Fibroblast of skin of left quadriceps (primary cell): Measurements from ENCODE around the gene GPD1L.
"Not testable (repeated sequence)": the region's sequence is repeated elsewhere in the genome, so short reads cannot be mapped to it uniquely, and the experiment has no call there.

ENCODE experiments used
- DNase-seq, 2 experiments: peaks; one replicate each; pipeline ENCODE4 v3.0.0-alpha.2; 2013; ENCODE audit warnings: low read depth in 2 of 2

GPD1L gene

DNA sequence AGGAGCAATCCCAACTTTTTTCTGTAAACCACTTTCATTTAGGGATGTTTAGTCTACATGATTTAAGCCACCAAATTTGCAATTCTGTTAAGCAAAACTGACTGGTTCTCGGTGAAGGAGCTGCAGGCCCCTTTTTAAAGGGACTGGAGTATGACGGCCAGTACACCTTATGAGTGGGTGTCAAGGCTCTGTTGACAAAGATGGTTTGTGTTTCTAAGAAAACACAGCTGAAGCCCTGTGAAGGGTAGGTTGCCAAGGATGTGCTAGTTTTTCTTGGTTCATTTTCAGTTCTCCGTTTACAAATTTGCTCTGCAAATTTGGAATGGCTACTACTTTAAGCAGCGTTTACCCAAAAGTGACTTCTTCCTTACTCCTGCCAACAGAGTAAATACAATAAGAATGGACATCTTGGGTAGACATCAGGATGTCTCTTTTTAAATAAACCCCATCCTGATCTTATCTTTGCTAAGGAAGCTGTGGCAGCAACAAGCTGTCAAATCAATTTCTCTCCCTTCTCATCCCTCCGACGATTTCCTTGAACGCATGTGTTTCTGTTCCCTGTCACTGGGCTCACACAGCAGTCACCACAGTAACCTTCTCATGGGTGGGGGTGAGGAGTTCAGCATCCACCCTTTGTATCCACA lies 73.8 kb downstream of the GPD1L start:
- DNase-seq = no peak

GRCh38 chr3:32181365-32181764 lies 74.9 kb downstream of the GPD1L start:
- DNase-seq = no peak

DNA sequence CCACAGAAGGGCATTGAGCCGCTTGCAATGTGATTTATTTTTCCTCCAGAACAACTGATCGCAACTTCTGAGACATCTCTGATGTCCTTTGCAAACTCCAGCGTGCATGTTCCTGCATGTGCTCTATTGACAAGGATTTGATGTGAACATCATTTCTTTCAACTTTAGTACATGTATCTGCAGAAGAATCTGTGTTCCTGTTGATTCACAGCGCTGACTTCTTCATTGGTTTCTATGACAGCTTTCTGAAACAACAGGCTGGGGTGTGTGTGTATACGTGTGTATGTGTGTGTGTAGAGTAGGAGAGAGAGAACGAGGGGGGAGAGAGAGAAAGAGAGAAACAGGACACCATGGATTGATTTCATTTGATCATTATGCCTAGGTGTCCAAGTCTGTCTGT lies 75.4 kb downstream of the GPD1L start:
- no peak for DNase-seq

DNA sequence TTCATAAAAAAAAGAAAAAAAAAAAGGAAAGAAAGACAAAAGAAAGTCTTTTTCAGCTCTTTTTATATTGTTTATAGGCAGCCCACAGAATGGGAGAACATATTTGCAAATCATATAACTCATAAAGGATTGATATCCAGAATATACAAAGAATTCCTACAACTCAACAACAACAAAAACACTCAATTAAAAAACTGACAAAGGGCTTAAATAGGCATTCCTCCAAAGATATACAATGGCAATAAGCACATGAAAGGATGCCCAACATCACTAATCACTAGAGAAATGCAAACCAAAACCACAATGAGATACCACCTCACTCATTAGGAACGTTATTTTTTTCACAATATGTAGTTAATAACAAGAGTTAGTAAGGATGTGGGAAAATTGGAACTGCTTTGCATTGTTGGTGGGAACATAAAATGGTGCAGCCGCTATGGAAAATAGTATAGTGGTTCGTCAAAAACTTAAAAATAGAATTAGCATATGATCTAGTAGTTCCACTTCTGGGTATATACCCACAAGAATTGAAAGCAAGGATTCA lies 77.8 kb downstream of the GPD1L start:
- DNase-seq = peak; percentile 64 to 68

DNA sequence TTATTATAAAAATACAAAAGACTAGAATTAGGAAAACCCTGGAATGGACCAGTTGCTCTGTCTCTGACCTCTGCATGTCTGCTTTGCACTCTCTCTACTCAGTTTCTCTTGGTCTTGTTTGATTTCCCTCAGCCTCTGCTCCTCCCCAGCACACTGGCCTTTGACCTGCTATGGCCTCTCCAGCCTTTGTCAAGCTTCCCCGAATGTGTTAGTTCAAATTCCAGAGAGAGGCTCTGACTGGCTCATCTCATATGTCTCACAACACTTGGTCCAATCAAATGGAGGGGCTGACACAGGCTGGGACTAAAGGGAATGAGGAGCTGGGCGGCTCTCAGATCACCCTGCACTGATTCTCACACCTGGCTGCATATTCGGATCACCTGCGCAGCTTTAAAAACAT lies 79.7 kb downstream of the GPD1L start:
- DNase-seq = no peak

- DNase-seq = no peak
These were observed 80.5 kb downstream of the GPD1L start for GRCh38 chr3:32186876-32187275.

DNA sequence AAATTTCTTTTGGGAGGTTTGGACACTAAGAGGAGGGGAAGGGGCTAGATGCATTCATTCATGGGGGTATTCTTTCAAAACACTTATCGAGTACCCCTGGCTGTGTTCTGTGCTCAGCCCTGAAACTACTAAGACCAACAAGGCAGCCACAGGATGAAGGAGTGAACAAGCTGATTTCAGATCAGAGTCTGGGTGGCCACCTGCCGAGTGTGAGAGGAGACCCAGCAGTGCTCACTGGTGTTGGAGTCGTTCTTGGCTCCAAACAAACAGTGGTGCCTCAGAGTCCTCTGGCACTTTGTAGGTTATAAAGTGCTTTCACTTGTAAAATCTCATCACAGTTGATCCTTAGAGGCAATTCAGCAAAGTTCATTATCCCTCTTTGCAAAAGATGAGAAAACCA lies 83.3 kb downstream of the GPD1L start:
- DNase-seq = no peak

DNA sequence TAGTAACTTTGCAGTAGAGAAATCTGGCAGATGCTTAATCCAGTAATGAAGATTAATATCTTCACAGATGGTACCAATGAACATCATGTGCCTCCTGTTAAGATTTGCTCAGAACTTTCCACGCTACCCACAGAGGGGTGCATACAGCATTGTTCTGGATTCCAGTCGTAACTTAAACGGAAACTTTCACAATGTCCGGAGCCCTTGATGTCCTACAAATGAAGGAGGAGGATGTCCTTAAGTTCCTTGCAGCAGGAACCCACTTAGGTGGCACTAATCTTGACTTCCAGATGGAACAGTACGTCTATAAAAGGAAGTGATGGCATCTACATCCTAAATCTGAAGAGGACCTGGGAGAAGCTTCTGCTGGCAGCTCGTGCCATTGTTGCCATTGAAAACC lies 84.1 kb downstream of the GPD1L start:
- not testable (repeated sequence) for DNase-seq

DNA sequence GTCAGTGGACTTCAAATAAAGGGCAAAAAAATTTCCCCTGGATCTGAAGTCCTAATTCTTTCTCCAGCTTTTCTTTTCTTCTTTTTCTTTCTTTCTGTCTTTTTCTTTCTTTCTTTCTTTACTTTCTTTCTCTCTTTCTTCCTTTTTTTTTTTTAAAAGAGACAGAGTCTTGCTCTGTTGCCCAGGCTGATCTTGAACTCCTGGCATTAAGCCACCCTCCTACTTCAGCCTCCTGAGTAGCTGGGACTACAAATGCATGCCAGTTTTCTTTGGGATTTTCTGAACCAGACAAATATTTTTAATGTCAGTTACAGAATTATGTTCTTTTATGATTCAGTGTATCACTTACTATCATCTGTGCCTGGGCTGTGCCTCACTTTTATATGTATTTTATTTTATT lies 86.7 kb downstream of the GPD1L start:
- no peak for DNase-seq

- DNase-seq = no peak
These were observed 88.2 kb downstream of the GPD1L start for GRCh38 chr3:32194653-32195052.

DNA sequence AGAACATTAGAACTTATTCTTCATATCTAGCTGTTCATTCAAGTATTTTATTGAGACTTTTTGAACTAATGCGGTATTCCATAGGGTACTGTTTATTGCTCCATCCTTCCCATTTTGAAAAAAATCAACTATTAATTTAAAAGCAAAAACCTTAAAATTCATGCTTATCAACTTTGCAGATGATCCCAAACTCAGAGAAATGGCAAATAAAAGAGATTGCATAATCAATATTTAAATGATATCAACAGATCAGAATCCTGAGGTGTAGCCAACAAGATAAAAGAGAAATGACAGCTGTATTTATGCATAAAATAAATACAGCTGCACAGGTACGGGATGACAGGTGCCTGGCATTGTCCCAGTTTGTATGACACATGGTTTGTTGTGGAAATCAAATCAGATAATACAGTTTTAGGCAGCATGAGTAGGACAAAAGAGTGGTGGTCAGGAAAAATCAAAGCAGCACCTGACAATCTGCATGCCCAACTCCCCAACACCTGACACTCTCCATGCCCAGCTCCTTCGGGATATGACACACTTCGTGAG lies 89.6 kb downstream of the GPD1L start:
- no peak for DNase-seq

DNA sequence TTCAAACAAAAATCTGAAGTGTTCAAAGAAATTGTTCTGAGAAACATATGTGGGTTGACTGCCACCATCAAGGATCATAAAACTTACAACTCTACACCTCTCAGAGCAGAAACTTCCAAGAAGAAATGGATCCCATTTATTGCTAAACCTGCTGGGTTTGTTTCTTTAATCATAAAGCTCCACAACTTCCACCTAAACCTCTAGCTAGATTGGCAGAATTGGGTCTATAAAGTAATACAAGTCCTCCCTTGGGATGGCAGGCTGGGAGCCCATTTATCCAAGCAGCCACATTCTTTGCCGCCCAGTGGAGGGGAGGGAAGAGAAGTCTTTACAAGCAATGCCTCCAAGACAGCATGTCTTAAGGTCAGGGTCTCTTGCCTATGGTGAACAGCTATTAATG lies 91.6 kb downstream of the GPD1L start:
- no peak for DNase-seq

DNA sequence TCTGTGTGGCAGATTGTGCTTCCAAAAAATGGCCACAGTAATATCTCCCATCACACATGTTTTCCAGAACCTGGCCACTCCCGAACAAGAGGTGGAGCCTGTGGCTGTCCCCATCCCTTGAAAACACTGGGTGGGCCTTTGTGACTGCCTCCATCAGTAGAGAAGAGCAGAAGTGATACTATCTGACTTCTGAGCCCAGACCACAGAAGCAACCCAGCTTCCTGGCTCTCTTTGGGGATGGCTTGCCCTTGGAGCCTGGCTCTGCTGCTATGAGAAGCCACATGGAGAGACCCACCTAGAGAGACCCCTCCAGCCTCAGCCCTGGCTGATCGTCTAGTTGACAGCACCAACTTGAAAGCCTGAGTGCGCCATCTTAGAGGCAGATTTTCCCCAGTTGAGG lies 92.3 kb downstream of the GPD1L start:
- DNase-seq = no peak

GRCh38 chr3:32200490-32200889 lies 94.1 kb downstream of the GPD1L start:
- DNase-seq = no peak

DNA sequence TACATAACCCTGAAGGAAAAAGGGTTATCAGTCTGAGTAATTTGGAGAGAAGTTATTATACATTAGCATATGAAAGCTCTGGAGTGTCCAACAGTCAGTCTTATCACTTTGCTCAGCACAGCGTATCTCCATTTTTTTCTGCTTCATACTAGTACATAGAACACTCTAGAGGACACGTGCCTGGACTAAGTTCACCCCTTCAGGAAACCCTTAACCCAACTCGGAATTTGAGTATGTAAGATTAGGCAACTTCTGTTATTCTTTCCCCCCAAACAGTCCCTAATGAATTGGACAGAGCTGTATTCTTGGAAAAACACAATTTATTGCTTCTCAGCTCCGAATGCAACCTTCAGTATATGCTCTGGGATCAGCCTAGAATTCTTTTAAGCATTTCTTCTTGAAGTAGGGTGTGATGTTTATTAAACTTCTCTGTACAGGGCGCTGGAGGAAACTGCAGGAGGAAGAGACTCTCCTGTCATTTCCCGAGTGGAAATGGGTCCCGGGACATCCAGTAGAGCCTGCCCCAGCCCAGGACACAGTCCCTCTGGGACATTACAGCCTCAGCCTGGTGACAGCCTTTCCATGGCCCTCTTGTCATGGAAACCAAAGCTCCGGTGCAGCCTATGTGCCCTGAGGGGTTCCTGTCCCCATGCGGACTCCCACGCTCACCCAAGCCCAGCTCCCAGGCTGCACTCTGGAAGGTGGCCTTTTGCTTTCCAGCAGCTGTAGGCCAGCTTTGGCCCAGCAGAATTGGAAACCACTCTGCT lies 94.8 kb downstream of the GPD1L start:
- DNase-seq = no peak

DNA sequence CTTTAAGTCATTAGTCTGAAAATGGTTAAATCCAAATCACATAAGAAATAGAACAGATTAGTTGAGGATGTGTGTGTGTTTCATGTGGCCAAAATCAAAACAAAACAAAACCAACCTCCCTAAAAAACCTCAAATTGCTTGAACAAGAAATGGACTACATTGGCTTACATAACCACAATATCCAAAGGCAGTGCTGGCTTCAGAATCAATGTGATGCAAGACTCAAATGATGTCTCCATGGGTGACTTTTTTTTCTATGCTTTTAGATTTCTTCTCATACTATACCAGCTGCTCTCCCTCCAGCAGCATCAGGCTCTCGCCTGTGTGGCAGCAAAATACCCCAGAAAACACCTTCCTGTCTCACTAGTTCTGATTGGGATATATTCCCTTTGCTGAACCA lies 96.1 kb downstream of the GPD1L start:
- no peak for DNase-seq

DNA sequence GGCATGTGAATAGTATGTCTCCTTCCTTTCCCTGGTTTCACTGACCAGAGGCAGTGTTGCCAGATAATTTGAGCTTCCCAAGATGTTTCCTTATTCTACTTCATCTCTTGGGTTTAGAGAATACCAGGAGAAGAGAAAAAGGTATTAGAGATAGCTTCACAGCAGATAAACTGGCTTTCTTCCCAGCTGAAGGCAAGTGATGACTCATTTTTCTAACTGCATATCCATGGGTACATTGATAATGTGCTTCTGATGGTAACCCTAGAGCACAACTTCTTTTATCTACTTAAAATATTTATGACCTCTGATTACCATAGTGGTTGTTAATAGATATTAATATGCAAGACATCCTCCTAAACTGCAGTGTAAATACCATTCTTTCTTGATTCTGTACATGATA lies 97.4 kb downstream of the GPD1L start:
- DNase-seq = no peak

DNA sequence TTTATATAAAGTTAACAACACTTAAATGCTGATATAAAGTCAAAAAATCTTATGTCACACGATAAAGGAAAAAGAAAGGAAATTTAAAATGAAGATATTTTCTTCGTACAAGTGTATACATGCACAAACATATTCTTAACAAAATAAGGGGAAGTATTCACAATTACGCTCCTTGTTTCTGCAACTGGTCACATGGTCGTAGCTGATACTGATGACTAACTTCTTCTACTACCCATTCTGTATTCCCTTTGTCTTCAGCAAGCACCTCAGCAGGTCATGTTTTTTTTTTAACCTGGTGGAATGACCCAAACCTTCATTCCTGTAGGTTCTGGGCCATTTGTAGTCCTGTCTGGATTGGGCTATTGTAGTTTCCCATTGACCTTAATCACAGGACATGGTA lies 102.0 kb downstream of the GPD1L start:
- no peak for DNase-seq

DNA sequence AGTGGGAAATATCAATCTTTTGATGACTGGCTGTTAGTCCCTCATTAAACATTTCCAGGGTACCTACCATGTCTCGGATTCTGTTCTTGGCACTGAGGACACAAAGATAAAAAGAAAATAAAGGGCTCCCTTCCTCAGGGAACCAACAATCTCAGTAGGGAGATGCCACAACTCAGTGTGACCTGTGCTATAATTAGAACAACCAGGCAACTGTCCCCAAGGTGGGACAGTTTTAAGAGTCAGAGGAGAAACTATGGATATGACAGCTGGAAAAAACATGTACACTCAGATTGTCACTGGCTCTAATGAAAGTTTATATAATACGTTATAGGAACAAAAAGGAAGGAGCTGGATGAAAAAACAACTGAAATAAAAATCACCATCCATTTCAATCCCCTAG lies 108.8 kb downstream of the GPD1L start:
- no peak for DNase-seq

DNA sequence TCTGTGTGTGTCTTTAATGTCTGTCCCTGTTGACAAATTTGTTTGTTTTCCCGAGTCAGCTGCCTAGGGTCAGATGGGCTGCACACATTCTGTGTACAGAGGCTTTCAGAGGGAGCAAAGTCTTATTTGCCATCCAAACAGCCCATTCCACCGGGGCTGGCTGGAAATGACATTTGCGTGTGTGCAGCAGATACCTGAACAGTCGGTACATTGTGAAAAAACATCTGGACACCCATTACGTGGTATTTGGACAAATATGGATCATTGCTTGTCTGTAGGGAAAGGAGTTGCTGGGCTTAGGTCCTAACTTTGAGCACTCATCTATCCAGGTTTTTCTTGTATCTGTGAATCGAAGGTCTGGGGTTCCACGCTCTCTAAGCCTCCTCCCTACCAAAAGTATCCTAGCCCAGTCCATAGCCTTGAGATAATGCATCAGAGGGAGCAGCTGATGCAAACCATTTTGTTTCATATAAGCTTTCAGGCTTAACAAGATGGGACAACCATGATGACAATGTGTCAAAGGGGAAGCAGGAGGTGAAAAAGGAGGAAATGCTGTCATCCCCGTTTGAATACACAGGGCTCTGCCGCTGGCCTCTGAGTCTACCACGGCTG lies 109.9 kb downstream of the GPD1L start:
- no peak for DNase-seq

DNA sequence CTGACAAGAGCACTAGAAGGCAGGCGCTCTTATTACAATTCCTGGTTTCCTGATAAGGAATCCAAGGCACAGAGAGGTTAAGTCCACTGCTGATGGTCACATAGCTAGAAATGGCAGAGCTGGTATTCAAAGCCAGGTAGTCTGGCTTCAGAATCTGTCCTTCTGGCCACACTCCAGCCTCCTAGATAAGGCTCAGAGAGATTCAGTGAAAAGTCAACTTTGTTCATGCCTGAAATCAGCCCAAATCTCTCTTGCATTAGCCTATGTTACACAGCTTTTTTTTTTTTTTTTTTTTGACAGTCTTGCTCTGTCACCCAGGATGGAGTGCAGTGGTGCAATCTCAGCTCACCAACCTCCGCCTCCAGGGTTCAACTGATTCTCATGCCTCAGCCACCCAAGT lies 110.9 kb downstream of the GPD1L start:
- DNase-seq = no peak
